Activated CD4-positive, alpha-beta T cell treated with anti-CD3 and anti-CD28 coated beads for 36 hours (primary cell): ENCODE data around the gene EHD3. TPM values are rescaled to one million over a fixed set of nuclear protein-coding genes. Genes with fewer than 3 reads are reported as not detected.

Experiments used
- ATAC-seq: fragments of 200-7000 bp; cut with Tn5 transposase; one replicate; pipeline ENCODE4 v1.10.0; 2021; ENCODE audit warnings: mild to moderate bottlenecking, moderate library complexity
- CTCF ChIA-PET: fragments of 350-600 bp; sonication (Branson Sonifier 250); formaldehyde crosslinking; loops from one replicate; lab custom pipeline; 2021; ENCODE audit warnings: antibody characterized with exemption; lab: Charles Lee
- POLR2A ChIA-PET: fragments of 350-600 bp; sonication (Branson Sonifier 250); formaldehyde crosslinking; loops from one replicate; lab custom pipeline; 2021; ENCODE audit warnings: antibody characterized with exemption, inconsistent platforms; lab: Charles Lee
- DNase-seq: peaks from one replicate; pipeline ENCODE4 v3.0.0-alpha.2; 2020
- H3K27ac Mint-ChIP-seq: one replicate; pipeline ENCODE4 v1.8.0; 2021; ENCODE audit warnings: mixed read lengths
- H3K27me3 Mint-ChIP-seq: one replicate; pipeline ENCODE4 v1.8.0; 2021; ENCODE audit warnings: mixed read lengths
- H3K36me3 Mint-ChIP-seq: one replicate; pipeline ENCODE4 v1.8.0; 2021; ENCODE audit warnings: low read depth, mixed read lengths
- H3K4me1 Mint-ChIP-seq: one replicate; pipeline ENCODE4 v1.8.0; 2021; ENCODE audit warnings: mixed read lengths
- H3K4me3 Mint-ChIP-seq: one replicate; pipeline ENCODE4 v1.8.0; 2021; ENCODE audit warnings: mild to moderate bottlenecking, moderate library complexity, mixed read lengths
- H3K9me3 Mint-ChIP-seq: one replicate; pipeline ENCODE4 v1.8.0; 2021; ENCODE audit warnings: low read depth, mixed read lengths
- intact Hi-C, 2 experiments: fragments of 100-400 bp; cut with DNase I in 1 of 2; cut with micrococcal nuclease in 1 of 2; formaldehyde crosslinking; loops; one replicate each; pipeline versions ENCODE4 v1.14.2 to v1.15.1; 2022 to 2024; cut with DNase I, micrococcal nuclease
- total RNA-seq, 2 experiments: library from RNA; stranded (reverse); gene quantifications; one replicate each; pipeline ENCODE4 v1.2.3, GENCODE V29; 2021

EHD3 gene
- total RNA-seq, 2 experiments from 2014 or later = 1.4 to 1.6 TPM

GRCh38 chr2:31302940-31303563 lies 69.1 kb downstream of the EHD3 start:
- H3K9me3 Mint-ChIP-seq = no peaks in the 10 kb centered on the region
- CTCF ChIA-PET = interaction anchor here (1.0 to 1.6 kb wide), 2 partner anchors 30 to 31 kb away, joined by 3 to 4 read pairs; no protein-coding TSS in a partner anchor
- H3K36me3 Mint-ChIP-seq = no peaks in the 10 kb centered on the region

GRCh38 chr2:31304816-31305215 lies 70.9 kb downstream of the EHD3 start:
- POLR2A ChIA-PET = interaction anchor here (0.7 kb wide), 1 partner anchor 12 kb away, joined by 3 read pairs; no protein-coding TSS in a partner anchor
- CTCF ChIA-PET = interaction anchor here (0.6 to 1.5 kb wide), 2 partner anchors 12 to 80 kb away, joined by 3 read pairs; no protein-coding TSS in a partner anchor

More at GRCh38 chr2:31302940-31303563, 69.1 kb downstream of the EHD3 start:
- peaks cover 2% of the 10 kb centered on the region for H3K27me3 Mint-ChIP-seq
- no peaks in the 10 kb centered on the region for H3K4me1 Mint-ChIP-seq
- POLR2A ChIA-PET = no interaction called here
- H3K4me3 Mint-ChIP-seq = no peak overlapping the region
- no peak for ATAC-seq
- no peak for DNase-seq
- intact Hi-C loops = no loop called here
- no peak overlapping the region for H3K27ac Mint-ChIP-seq

GRCh38 chr2:31312898-31313297 lies 78.9 kb downstream of the EHD3 start:
- peaks cover 11% of the 10 kb centered on the region for H3K4me1 Mint-ChIP-seq
- H3K27ac Mint-ChIP-seq = no peak overlapping the region
- intact Hi-C loops = no loop called here
- H3K36me3 Mint-ChIP-seq = no peaks in the 10 kb centered on the region
- DNase-seq (no peak), ATAC-seq (peak; percentile 36)
- H3K9me3 Mint-ChIP-seq = peaks cover 4% of the 10 kb centered on the region
- POLR2A ChIA-PET = no interaction called here
- CTCF ChIA-PET = interaction anchor here (0.5 to 1.4 kb wide), 3 partner anchors 15 to 153 kb away, joined by 3 to 4 read pairs (median 3); no protein-coding TSS in a partner anchor
- H3K4me3 Mint-ChIP-seq = no peak overlapping the region
- peaks cover 11% of the 10 kb centered on the region for H3K27me3 Mint-ChIP-seq

More at GRCh38 chr2:31304816-31305215, 70.9 kb downstream of the EHD3 start:
- Mint-ChIP-seq H3K9me3 (peaks cover 4% of the 10 kb centered on the region), H3K27ac (no peak overlapping the region), H3K36me3 (no peaks in the 10 kb centered on the region), H3K4me3 (no peak overlapping the region), H3K4me1 (no peaks in the 10 kb centered on the region), H3K27me3 (peaks cover 5% of the 10 kb centered on the region)
- DNase-seq (no peak), ATAC-seq (no peak)
- intact Hi-C loops = no loop called here

GRCh38 chr2:31314761-31315160 lies 80.8 kb downstream of the EHD3 start:
- no peak overlapping the region for H3K27ac Mint-ChIP-seq
- H3K4me1 Mint-ChIP-seq = peaks cover 28% of the 10 kb centered on the region
- H3K4me3 Mint-ChIP-seq = no peak overlapping the region
- ChIA-PET CTCF (no interaction called here), POLR2A (no interaction called here)
- intact Hi-C loops = no loop called here
- peaks cover 1% of the 10 kb centered on the region for H3K9me3 Mint-ChIP-seq
- ATAC-seq (no peak), DNase-seq (no peak)
- peaks cover 8% of the 10 kb centered on the region for H3K27me3 Mint-ChIP-seq
- H3K36me3 Mint-ChIP-seq = no peaks in the 10 kb centered on the region

GRCh38 chr2:31317396-31317795 lies 83.4 kb downstream of the EHD3 start:
- Mint-ChIP-seq H3K4me3 (no peak overlapping the region), H3K4me1 (peaks cover 39% of the 10 kb centered on the region), H3K27ac (no peak overlapping the region), H3K9me3 (no peaks in the 10 kb centered on the region), H3K36me3 (no peaks in the 10 kb centered on the region), H3K27me3 (no peaks in the 10 kb centered on the region)
- ATAC-seq (no peak), DNase-seq (no peak)
- POLR2A ChIA-PET = no interaction called here
- intact Hi-C loops = no loop called here
- CTCF ChIA-PET = interaction anchor here (1.4 kb wide), 1 partner anchor 604 kb away, joined by 4 read pairs; no protein-coding TSS in a partner anchor

DNA sequence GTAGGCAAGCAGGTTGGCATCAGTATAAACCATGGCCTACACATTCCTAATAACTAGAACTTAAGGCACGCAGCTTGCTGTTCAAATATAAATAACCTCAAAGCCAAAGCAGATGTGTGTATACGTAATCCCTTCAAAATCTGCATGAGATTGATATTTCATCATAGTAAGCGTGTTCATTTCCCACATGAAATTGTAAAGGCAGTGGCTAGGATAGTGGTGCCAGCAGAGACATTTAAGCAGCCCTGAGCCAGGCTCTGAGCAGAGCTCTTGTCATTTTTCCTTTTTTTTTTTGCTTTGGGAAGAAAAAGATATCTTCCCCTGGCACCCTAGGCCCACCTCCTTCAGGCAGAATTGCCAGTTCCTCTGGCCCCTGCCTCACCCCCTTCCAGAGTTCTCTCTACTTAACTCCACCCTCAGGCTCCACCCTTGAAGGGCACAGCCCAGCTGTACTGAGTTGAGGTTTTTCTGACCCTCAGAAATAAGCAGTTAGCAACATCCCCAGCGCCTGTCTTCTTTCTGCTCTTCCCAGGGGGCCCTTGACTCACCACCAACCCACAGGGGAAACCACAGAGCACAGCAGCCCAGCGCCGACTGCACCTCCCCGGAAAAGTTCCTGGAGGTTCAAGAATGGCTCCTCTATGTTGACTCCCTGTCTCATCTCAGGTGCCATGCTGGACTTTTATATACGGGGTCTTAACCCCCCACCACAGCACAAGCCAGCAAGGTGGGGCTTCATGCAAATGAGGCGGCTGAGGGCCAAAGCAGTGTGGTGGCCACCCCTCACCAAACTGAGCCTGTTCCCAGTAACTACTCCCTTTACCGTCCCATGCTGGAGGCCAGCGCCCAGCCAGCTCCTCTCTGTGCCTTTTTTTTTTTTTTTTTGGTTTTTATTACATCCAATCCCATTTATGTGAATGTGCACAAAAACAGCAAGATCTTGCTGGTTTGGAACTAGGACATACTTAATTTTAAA lies 84.7 kb downstream of the EHD3 start:
- H3K27me3 Mint-ChIP-seq = no peaks in the 10 kb centered on the region
- no peaks in the 10 kb centered on the region for H3K9me3 Mint-ChIP-seq
- H3K4me1 Mint-ChIP-seq = peaks cover 51% of the 10 kb centered on the region
- H3K36me3 Mint-ChIP-seq = no peaks in the 10 kb centered on the region
- no peak overlapping the region for H3K4me3 Mint-ChIP-seq
- intact Hi-C loops = loop anchor here in 1 of 2 experiments (2.0 kb wide), 1 partner anchor 20 kb away; no protein-coding TSS in a partner anchor
- peak; percentile 61 for ATAC-seq
- ChIA-PET CTCF (interaction anchor here (0.7 to 1.6 kb wide), 4 partner anchors 9 to 45 kb away, joined by 3 to 9 read pairs (median 3); no protein-coding TSS in a partner anchor), POLR2A (no interaction called here)
- H3K27ac Mint-ChIP-seq = peak overlapping the region; percentile 22
- peak; percentile 69 for DNase-seq

Other genes starting within 250 kb of the EHD3 start
- under 1 TPM; 0.48 to 0.83 TPM for gene GALNT14, start 95.7 kb upstream of the EHD3 start, total RNA-seq
- gene CAPN14, start 16.6 kb upstream of the EHD3 start, total RNA-seq = under 1 TPM; 0.51 to 0.64 TPM
- gene XDH, start 180.6 kb downstream of the EHD3 start, total RNA-seq = under 1 TPM in 1 of 2 experiments, not detected in 1; 0.11 TPM